ENCODE measurements around the gene SMURF1.

Gene SMURF1

DNA sequence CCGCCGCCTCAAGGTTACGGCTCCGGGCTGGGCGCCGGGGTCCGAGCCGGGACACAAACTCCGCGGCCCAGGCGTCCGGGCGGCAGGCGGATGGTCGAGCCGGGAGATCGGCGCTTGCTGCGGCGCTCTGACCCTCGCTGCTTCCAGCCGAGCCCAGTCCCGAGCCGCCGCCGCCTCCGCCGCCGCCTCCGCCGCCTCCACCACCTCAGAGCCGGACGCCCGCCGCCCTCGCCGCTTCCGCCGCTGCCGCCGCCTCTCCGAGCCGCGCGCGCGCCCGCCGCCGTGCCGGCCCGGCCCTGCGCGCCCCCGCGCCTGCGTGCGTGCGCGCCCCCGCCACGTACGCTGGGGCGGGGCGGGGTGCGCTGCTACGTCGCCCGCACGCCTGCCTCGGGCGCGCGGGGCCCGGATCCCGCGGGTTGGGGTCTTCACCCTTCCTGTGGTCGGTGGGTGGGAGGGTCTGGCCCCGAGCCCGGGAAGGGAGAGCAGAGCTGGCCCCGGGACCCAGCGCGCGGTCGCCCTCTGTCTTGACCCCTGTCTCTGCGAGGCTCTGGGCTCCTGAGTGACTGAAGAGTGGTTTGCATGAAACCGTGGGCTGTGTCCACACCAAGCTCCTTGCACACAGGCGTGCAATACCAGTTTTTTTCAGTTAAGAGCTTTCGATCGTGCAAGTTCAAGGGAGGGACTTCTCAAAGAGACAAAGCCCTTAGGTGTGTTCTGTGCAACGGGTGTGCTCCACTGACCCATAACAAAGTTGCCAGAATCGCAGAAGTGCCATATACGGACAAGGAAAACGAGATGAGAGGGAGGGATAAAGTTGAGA lies at the start of gene SMURF1:
SMURF1 (minus strand) TSS at position 256 of the 820 bp plus-strand sequence. CDS start 328 bp downstream, outside the sequence.
- TF ChIP-seq, protein P1, sequence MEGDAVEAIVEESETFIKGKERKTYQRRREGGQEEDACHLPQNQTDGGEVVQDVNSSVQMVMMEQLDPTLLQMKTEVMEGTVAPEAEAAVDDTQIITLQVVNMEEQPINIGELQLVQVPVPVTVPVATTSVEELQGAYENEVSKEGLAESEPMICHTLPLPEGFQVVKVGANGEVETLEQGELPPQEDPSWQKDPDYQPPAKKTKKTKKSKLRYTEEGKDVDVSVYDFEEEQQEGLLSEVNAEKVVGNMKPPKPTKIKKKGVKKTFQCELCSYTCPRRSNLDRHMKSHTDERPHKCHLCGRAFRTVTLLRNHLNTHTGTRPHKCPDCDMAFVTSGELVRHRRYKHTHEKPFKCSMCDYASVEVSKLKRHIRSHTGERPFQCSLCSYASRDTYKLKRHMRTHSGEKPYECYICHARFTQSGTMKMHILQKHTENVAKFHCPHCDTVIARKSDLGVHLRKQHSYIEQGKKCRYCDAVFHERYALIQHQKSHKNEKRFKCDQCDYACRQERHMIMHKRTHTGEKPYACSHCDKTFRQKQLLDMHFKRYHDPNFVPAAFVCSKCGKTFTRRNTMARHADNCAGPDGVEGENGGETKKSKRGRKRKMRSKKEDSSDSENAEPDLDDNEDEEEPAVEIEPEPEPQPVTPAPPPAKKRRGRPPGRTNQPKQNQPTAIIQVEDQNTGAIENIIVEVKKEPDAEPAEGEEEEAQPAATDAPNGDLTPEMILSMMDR (IDR thresholded peaks at IDR 0.05): no peak

DNA sequence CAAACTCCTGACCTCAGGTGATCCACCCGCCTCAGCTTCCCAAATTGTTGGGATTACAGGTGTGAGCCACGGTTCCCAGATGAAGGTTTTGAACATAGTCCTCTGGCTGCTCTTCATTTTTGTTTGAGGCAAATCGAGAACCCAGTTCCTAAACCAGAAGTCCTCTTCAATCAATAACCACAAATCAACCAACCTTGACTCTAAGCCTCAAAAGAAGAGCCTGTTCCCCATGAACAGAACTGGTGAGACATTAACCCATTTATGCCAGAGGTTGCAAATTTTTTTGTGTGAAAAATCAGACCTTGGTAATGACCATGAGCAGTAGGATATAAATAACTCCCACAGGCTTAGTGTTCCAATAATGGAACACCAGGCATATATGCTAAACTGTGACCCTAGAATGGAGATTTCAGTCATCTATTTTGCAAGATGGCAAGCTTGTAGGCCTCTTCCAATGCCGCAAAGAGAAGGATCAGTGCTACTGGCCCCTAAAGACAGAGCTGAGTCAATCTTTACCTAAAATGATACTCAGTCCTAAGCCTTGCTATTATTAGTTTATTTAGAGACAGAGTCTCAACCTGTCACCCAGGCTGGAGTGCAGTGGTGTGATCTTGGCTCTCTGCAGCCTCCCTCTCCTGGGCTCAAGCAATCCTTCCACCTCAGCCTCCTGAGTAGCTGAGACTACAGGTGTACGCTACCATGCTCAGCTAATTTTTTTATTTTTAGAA lies 48.1 kb upstream of the SMURF1 start:
- TF ChIP-seq, protein P1 (IDR thresholded peaks at IDR 0.05): no peak

DNA sequence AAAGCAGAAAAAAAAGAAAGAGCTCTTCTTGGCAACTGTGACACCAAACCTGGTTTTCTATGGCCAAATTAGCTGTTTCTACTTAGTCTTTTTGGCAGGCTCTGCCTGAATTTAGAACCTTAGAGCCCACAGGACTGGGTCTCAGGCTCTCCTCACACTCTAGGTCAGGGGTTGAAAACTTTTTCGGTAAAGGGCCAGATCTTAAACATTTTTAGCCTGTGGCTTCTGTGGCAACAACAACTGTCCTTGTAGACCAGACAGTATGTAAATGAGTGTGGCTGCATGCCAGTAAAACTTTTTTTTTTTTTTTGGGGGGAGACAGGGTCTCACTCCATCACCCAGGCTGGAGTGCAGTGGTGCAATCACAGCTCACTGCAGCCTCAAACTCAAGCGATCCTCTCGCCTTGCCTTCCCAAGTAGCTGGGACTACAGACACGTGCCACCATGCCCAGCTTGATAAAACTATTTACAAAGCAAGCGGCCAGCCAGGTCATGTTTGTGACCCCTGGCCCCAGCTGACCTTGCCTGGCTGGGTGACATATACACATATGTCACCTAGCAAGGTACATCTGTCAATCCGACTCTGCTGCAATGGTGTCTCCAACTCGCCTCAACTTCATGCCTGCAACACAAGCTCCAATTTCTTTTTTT lies 46.6 kb upstream of the SMURF1 start:
- TF ChIP-seq, protein P1 (IDR thresholded peaks at IDR 0.05): no peak

DNA sequence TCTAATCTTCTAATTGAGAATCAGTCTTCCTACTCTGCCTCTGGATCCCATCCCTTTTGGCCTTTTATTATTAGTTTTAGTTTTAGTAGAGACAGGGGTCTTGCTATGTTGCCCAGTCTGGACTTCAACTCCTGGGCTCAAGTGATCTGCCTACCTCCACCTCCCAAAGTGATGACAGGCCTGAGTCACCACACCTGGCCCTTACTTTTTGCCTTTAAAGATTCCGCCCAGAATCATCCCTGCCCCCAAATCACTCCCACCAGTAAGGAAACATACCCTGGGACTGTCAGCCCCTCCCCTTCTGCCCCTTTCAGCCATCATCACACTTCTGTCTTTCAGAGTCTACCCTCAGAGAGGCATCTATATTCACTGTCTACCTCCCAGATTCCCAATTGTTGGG lies 45.3 kb upstream of the SMURF1 start:
- TF ChIP-seq, protein P1 (IDR thresholded peaks at IDR 0.05): no peak

DNA sequence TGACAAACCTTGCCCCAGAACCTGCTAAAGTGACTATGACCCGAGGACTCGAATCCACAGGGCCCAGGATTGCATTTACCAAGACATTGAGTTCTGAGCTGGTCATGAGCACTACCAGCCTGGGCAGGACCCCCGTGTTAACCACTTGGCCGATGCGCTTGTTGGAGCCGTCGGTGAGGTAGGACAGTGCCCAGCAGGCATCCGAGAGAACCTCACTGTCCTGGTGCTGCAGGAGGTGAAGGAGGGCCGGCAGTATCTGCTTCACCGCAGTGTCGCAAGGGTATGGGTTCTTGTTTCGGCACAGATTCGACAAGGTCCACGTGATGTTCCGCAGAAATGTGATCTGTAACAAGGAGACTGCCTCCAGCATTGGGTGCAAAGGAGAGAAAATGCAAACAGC lies 44.3 kb upstream of the SMURF1 start:
- TF ChIP-seq, protein P1 (IDR thresholded peaks at IDR 0.05): no peak

DNA sequence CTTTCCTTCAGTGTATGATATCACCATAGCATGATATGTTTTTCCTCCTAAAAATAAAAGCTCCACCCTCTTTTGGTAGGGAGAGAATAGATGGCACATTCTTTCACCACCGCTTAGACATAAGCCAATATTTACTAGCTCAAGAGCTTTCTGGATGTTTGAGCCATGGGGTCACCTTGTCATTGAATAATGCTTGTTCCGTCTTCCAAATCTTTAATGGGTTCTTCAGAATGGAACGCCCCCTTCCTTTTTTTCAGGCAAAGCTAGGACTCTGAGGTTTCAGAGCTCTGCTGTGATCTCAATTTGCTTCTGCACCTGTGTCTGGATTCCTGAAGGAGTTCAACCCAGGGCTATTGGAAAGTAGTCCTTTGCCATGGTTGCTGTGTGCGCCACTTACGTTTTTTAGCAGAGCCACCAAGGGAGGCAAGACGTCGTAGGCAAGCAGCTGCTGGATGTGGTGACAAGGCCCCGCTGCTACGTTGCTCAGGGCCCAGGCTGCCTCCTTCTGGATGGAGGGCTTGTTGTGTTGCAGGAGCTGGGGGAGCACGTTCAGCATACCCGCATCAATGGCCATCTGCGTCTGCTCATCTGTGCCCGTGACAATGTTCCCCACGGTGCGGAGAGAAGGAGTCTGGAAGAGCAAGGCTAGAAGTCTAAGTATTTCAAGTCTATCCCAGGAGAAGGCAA lies 40.8 kb upstream of the SMURF1 start:
- TF ChIP-seq, protein P1 (IDR thresholded peaks at IDR 0.05): no peak

DNA sequence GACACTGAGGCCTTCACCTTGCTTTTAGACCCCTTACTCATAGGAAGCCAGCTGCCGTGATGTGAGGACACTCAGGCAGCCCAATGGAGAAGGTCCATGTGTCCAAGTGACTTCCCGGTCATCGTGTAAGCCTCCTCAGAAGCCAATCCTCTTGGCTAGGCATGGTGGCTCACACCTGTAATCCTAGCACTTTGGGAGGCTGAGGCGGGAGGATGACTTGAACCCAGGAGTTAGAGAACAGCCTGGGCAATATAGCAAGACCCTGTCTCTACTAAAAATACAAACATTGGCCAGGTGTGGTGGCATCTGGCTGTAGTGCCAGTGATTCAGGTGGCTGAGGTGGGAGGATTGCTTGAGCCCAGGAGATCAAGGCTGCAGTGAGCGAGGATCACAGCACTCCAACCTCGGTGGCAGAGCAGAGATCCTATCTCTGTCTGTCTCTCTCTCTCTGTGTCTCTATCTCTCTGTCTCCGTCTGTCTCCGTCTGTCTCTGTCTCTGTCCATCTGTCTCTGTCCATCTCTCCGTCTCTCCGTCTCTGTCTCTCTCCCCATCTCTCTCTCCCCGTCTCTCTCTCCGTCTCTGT lies 36.3 kb upstream of the SMURF1 start:
- TF ChIP-seq, protein P1 (IDR thresholded peaks at IDR 0.05): no peak

Data from LNCAP (cell line).